GM12864 (cell line): Measurements from ENCODE around the gene MTMR10.

Experiments
- DNase-seq: peaks from one replicate; pipeline ENCODE4 v3.0.0-alpha.2; 2011; ENCODE audit warnings: low read depth
- H3K4me3 ChIP-seq: 2 replicates; pipeline ENCODE4 v1.5.1; 2011; ENCODE audit warnings: mild to moderate bottlenecking, low read depth, low read length, control low read depth
- TF ChIP-seq, protein P1 (sequence below): IDR thresholded peaks from 2 replicates; pipeline ENCODE4 v1.5.1; 2011; ENCODE audit warnings: low read depth, mild to moderate bottlenecking, moderate library complexity, low read length, control low read depth, inconsistent platforms; ENCODE audit errors: missing control alignments

MTMR10 gene, protein sequence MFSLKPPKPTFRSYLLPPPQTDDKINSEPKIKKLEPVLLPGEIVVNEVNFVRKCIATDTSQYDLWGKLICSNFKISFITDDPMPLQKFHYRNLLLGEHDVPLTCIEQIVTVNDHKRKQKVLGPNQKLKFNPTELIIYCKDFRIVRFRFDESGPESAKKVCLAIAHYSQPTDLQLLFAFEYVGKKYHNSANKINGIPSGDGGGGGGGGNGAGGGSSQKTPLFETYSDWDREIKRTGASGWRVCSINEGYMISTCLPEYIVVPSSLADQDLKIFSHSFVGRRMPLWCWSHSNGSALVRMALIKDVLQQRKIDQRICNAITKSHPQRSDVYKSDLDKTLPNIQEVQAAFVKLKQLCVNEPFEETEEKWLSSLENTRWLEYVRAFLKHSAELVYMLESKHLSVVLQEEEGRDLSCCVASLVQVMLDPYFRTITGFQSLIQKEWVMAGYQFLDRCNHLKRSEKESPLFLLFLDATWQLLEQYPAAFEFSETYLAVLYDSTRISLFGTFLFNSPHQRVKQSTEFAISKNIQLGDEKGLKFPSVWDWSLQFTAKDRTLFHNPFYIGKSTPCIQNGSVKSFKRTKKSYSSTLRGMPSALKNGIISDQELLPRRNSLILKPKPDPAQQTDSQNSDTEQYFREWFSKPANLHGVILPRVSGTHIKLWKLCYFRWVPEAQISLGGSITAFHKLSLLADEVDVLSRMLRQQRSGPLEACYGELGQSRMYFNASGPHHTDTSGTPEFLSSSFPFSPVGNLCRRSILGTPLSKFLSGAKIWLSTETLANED

DNA sequence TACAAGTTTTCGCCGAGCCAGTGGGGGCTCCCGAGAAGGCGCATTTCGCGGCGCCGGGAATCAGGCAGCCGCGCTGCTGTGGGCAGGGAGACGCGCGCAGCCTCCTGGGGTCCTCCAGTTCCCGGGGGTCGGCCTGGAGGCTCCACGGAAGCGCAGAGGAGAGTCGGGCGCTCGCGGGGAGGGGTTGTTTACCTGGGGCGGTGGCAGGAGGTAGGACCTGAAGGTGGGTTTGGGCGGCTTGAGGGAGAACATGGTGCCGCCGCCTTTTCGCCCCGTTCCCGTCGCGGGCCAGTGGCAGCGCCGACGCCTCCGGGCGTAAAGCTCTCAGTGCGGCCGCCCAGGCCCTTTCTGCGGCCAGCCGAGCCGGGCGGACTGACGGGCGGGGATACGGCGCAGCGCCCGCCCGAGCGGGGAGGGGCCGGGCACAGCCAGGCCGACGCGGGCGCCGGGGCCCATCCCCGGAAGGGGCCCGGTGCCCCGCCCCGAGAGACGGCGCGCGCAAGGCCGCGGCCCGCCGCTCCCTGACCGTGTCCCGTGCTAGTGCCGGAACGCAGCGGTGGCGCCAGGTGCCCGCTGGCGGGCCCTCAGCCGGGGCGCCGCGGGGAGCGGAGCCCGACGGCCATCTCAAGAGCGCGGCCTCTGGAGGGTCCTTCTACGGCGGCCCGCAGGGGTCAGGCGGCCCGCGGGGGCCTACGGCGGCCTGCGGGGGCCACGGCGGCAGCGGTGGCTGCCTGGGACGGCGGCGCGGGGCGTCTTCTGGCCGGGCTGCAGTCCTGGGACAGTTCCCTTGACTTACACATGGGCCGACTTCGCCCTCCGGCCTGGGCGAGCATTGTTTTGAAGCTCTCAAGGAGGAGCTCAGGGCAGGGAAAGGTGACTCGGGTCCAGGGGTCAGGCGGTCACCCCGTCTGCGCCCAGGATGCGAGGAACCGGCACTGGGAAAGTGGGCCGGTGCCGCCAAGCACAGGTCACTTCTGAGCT, at the start of gene MTMR10:
MTMR10 (minus strand) TSS at position 374 of the 981 bp plus-strand sequence; CDS start at position 252, 122 bp downstream.
- no peak for DNase-seq
- TF ChIP-seq, protein P1, sequence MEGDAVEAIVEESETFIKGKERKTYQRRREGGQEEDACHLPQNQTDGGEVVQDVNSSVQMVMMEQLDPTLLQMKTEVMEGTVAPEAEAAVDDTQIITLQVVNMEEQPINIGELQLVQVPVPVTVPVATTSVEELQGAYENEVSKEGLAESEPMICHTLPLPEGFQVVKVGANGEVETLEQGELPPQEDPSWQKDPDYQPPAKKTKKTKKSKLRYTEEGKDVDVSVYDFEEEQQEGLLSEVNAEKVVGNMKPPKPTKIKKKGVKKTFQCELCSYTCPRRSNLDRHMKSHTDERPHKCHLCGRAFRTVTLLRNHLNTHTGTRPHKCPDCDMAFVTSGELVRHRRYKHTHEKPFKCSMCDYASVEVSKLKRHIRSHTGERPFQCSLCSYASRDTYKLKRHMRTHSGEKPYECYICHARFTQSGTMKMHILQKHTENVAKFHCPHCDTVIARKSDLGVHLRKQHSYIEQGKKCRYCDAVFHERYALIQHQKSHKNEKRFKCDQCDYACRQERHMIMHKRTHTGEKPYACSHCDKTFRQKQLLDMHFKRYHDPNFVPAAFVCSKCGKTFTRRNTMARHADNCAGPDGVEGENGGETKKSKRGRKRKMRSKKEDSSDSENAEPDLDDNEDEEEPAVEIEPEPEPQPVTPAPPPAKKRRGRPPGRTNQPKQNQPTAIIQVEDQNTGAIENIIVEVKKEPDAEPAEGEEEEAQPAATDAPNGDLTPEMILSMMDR: no peak
- H3K4me3 ChIP-seq: peak within 1 kb of the TSS; percentile 99

DNA sequence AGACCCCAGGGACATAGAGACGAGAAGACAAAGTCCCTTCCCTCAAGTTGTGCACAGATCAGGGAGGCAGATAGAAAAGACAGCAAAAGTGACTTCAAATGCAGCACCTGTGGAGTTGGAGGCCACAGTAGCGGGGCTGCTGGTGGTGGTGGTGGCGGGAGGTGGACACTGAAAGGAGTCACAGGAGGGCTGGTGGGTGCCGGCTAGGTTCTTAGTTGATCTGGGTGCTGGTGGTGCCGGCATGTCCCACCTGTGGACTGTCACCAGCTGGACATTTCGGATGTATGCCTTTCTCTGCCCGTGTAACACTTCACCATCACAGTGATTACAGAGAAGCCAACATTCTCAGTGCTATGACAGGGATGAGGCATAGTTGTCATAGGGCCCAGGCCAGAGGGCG, 49.2 kb upstream of the MTMR10 start:
- no peak overlapping the region for H3K4me3 ChIP-seq
- TF ChIP-seq, protein P1: no peak
- no peak for DNase-seq

DNA sequence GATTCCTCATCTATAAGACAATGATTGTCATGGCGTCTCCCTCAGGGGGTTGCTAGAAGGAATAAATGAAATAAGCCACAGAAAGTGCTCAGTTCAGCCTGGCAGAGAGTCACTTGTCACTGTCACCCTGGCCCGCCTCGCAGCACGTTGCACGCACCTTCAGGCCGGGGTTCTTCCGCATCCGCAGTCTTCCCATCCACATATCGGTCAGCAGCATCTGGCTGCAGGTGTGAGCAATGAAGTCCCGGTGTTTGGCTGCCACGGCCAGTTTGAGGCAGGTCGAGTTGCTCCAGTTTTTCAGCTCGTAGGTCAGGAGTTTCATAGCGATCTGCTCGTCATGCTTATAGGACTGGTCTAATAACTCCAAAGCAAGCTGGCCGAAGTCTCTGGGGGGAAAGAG, 48.5 kb upstream of the MTMR10 start:
- no peak overlapping the region for H3K4me3 ChIP-seq
- DNase-seq: no peak
- TF ChIP-seq, protein P1: no peak

DNA sequence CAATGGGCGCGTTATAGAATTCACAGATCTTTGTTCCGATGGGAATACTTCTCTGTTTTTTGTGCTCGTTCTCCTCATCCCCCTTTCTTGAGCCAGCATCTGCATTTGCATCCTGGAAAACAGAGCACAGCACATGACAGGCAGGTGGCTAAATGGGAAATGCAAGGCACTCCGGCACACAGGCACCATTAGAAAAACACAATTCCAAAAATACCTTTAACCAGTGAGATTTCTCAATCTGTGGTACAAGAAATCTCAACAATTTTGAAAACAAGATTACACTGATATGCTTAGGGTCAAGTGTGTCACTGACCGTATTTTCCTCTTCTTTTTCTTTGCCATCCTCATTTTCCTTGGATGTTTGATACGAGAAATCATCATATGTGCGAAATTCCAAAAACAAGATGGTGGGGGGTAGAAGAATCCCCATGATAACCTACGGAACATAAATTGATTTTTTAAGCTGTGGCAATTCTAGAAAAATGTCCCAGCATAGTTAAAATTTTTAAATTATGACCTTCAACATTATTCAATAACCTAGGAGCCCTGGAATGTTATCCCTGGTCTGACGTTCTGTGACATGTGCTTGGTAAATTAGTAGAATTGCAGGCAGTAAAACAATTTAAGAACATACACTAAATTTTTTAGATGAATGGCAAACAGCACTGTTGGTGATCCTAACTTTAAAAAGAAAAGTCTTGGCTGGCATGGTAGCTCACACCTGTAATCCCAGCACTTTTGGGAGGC, 46.5 kb upstream of the MTMR10 start:
- TF ChIP-seq, protein P1: no peak
- H3K4me3 ChIP-seq: no peak overlapping the region
- no peak for DNase-seq

DNA sequence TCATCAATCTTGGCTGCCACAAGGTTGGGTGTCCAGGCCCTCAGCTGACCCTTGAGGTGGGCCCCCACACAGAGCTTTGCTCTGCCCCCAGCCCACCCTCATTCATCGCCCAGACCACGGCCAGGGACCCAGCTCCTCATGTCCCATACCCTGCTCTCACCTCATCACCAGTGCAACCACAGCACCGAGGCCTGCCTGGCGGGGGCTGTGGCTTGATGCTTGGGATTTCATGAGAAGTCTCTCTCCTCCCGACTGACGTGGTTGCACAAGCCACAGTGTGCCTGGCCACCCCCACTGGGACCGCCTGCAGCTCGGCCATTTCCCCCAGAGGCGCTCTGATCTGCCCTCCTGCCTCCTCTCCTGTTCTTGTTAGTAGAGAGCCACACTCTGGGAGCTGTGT, 45.4 kb upstream of the MTMR10 start:
- TF ChIP-seq, protein P1: no peak
- no peak for DNase-seq
- no peak overlapping the region for H3K4me3 ChIP-seq

DNA sequence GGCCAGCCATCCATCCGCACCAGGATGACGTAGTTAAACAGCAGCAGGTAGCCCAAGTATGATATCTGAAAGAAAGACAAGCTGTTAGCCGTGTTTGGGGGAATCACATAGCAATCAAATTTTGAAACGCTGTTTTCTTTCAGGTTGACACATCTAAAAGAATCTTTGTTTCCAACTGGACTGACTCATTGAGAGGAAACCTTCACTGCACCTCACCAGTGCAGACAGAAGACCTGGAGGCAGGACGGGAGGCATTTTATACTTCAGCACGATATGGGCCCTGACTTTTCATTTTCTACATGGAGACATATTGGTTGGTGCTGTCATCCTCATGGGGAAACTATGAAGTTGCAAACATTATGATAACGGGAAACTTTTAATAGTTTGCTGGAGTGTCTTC, 44.2 kb upstream of the MTMR10 start:
- no peak overlapping the region for H3K4me3 ChIP-seq
- TF ChIP-seq, protein P1: no peak
- no peak for DNase-seq
